HL-60 (cell line): ENCODE results near the gene UGT1A7.

ENCODE experiments used
- GABPA ChIP-seq: IDR thresholded peaks from 2 replicates; pipeline ENCODE4 v1.6.1; 2012; ENCODE audit warnings: low read depth
- POLR2AphosphoS5 ChIP-seq: IDR thresholded peaks from 2 replicates; pipeline ENCODE4 v1.6.1; 2012; ENCODE audit warnings: low read depth
- TF ChIP-seq, protein P1 (sequence below): IDR thresholded peaks from one replicate; pipeline ENCODE4 v1.5.1; 2011; ENCODE audit warnings: low read length, control low read depth, inconsistent platforms; ENCODE audit not compliant: insufficient read depth
- TF ChIP-seq, protein P2 (sequence below): IDR thresholded peaks from 2 replicates; pipeline ENCODE4 v1.6.1; 2012; ENCODE audit warnings: low read depth; ENCODE audit not compliant: insufficient replicate concordance

DNA sequence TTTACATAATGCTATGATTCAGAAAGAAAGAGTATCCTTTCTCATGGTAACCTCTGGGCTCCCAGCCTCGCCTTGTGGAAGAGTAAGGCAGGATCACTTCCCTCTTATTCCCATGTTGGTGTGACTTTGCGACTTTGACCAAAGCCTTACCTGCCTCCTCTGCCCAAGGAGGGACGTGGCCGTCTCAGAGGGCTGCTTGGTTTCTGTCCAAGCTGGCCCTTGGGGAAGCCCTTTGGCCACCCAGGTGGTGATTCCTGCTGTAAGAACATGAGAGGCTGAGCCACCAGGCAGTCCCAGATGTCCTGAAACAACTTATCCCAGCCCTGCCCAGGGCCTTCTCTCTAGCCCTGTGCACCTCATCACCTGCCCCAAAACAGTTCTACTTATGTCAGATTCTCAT is 17.0 kb downstream of the UGT1A7 start:
- TF ChIP-seq, protein P1, sequence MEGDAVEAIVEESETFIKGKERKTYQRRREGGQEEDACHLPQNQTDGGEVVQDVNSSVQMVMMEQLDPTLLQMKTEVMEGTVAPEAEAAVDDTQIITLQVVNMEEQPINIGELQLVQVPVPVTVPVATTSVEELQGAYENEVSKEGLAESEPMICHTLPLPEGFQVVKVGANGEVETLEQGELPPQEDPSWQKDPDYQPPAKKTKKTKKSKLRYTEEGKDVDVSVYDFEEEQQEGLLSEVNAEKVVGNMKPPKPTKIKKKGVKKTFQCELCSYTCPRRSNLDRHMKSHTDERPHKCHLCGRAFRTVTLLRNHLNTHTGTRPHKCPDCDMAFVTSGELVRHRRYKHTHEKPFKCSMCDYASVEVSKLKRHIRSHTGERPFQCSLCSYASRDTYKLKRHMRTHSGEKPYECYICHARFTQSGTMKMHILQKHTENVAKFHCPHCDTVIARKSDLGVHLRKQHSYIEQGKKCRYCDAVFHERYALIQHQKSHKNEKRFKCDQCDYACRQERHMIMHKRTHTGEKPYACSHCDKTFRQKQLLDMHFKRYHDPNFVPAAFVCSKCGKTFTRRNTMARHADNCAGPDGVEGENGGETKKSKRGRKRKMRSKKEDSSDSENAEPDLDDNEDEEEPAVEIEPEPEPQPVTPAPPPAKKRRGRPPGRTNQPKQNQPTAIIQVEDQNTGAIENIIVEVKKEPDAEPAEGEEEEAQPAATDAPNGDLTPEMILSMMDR: no peak
- TF ChIP-seq, protein P2, sequence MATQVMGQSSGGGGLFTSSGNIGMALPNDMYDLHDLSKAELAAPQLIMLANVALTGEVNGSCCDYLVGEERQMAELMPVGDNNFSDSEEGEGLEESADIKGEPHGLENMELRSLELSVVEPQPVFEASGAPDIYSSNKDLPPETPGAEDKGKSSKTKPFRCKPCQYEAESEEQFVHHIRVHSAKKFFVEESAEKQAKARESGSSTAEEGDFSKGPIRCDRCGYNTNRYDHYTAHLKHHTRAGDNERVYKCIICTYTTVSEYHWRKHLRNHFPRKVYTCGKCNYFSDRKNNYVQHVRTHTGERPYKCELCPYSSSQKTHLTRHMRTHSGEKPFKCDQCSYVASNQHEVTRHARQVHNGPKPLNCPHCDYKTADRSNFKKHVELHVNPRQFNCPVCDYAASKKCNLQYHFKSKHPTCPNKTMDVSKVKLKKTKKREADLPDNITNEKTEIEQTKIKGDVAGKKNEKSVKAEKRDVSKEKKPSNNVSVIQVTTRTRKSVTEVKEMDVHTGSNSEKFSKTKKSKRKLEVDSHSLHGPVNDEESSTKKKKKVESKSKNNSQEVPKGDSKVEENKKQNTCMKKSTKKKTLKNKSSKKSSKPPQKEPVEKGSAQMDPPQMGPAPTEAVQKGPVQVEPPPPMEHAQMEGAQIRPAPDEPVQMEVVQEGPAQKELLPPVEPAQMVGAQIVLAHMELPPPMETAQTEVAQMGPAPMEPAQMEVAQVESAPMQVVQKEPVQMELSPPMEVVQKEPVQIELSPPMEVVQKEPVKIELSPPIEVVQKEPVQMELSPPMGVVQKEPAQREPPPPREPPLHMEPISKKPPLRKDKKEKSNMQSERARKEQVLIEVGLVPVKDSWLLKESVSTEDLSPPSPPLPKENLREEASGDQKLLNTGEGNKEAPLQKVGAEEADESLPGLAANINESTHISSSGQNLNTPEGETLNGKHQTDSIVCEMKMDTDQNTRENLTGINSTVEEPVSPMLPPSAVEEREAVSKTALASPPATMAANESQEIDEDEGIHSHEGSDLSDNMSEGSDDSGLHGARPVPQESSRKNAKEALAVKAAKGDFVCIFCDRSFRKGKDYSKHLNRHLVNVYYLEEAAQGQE: no peak
- no peak for TF ChIP-seq POLR2AphosphoS5
- no peak for TF ChIP-seq GABPA
